Amniotic epithelial cell (primary cell): ENCODE results near the gene FUNDC1.
"Not testable (repeated sequence)": the region's sequence is repeated elsewhere in the genome, so short reads cannot be mapped to it uniquely, and the experiment has no call there.

Experiments used
- DNase-seq: peaks from one replicate; pipeline ENCODE4 v3.0.0-alpha.2; 2010; ENCODE audit warnings: low read depth

FUNDC1 gene, protein sequence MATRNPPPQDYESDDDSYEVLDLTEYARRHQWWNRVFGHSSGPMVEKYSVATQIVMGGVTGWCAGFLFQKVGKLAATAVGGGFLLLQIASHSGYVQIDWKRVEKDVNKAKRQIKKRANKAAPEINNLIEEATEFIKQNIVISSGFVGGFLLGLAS

DNA sequence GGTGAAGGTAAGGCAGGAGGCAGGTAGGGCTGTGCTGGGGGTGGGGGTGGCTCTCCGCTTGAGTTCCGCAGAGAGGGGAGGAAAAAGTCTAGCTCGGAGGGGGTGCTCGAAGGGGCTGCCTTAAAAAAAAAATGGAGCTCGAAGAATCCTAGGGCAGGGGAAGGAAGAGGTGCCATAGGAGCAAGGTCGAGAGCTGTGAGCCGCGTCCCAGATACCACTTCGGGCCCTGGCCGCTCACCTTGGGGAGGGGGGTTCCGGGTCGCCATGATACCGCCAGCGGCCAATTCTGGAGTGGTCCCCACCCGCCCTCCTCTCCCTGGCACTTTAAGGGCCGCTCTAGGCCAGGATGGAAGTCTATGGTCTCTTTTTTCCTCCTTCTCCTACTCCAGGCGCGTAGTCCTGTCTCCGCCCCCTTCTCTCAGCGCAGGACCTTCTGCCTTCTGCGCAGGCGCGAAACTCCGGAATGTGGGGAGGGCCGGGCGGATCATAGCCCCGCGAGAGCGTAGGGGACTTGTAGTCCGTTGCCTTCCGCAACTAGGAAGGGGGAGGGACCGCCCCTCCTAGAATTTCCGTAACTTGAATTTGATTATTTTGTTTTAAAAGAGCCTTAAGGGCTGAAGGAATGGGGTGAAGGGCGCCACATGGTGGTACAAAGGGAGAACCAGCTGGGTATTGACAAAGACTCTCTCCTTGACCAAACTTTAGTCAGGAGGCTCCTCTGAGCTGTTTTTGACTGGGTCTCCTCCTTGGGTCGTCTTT, at the start of gene FUNDC1:
FUNDC1 (minus strand) TSS at position 293 of the 759 bp plus-strand sequence; CDS start at position 266, 27 bp downstream.
- peak; percentile 89 for DNase-seq

DNA sequence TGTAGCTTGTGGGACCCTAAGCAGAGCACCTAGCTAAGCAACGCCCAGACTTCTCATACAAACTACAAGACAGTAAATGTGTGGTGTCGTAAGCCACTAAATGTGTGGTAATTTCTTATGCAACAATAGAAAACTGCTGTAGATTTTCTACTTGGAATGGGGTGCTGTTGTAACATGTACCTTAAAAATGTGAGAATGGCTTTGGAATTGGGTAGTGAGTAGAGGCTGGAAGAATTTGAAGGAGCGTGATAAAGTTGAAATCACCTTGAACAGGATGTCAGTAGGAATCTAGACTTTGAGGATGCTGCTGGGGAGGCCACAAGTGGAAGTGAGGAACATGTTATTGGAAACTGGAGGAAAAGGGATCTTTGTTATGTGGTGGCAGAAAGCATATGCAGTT, 43.2 kb upstream of the FUNDC1 start:
- peak; percentile 2 for DNase-seq

DNA sequence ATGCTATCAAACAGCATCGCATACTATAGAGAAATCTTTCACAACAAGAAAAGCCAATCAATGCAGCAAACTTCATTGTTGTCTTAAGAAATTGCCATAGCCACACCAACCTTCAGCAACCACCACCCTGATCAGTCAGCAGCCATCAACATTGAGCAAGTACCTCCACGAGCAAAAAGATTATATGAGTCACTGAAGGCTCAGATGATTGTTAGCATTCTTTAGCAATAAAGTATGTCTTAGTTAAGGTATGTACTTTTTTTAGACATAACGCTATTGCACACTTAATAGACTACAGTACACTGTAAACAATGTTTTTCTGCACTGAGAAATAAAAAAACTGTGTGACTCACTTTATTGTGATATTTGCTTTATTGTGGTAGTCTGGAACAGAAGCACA, 37.8 kb upstream of the FUNDC1 start:
- peak; percentile 83 for DNase-seq

DNA sequence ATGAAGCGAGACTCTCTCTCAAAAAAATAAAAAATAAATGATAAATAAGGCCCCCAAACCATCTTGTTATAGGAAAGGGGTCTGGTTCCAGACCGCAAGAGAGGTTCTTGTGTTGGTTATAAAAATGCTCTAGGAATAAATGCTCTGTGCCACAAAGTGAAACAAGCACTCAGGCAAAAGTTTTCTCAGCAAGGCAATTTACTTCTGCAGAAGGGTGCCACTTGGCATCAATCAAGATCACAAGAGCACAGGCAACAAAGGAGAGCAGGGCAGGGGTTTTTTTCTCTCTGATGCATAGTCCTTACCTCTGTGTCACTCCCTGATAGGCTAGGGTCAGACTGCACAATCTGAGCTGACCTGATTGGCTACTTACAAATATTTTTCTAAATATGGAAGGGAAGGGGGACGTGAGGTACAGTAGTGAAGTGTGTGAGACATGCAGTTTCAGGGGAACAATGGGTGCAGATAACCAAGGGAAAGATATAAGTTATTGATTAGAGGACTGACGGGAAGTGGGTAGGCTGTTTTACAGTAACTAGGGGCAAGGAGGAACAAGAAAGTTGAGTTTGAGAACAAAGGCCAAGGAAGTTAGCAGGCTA, 29.8 kb upstream of the FUNDC1 start:
- no peak for DNase-seq

DNA sequence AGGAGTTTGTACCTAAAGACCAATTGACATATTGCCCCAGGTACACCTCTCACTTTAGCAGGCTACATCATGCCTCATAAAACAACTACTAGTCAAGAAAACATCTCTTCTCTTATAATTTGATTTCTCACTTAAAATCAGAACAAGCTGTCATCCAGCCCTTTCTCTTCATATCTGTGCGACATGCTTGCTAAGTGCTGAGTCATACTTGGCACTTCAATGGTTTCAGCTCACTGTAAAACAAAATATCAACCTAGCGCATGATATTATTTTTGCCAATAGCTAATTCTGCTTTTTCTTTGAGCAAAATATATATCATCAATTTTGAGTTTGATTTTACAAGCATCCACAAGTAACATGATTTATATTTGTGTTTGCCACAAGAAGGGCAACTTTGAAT, 27.9 kb upstream of the FUNDC1 start:
- peak; percentile 5 for DNase-seq

DNA sequence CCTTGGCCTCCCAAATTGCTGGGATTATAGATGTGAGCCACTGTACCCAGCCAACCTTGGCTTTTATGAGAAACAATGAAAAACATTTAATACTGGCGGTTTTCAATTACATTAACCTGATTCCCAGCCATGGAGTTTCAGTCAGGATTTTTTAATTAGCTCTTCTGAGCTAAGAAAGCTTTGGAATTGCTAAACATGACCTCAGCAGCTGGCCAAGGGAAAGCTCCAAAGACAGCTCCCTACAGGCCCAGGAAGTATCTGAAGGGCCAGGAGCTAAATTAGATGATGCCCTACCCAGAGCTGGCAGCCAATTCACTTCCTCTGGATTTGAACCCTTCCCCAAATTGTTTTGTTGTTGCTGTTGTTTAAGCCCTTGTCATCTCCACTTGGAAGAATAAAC, 26.5 kb upstream of the FUNDC1 start:
- no peak for DNase-seq

DNA sequence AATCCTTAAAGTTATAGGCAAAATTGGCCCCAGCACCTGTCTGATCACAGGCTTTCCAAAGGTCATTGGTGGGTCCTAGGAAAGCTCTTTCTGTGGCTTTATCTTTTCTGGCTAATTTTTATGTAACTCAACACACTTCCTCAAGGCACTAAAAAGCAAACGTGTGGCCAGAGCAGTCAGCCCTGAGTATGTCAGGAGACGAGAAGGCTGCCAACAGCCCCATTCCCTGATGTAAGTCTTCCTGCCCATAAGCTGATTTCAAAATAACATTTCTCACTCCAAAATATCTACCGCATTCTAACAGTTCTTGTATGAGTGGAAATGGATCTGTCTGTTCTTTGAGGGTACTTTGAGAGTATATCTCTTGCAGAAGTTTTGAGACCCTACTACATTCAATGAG, 25.5 kb upstream of the FUNDC1 start:
- peak; percentile 2 for DNase-seq

DNA sequence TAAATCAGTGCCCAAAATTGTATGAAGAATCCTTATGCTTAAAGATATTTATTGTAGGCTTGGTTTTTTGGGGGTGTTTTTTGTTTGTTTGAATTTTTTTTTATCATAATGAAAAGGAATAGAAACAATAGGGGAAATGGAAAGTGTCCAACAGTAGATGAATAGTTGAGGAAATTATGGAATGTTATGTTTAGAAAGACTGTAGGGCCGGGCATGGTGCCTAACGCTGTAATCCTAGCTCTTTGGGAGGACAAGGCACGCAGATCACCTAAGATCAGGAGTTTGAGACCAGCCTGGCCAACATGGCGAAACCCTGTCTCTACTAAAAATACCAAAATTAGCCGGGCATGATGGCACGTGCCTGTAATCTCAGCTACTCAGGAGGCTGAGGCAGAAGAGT, 19.2 kb upstream of the FUNDC1 start:
- not testable (repeated sequence) for DNase-seq

DNA sequence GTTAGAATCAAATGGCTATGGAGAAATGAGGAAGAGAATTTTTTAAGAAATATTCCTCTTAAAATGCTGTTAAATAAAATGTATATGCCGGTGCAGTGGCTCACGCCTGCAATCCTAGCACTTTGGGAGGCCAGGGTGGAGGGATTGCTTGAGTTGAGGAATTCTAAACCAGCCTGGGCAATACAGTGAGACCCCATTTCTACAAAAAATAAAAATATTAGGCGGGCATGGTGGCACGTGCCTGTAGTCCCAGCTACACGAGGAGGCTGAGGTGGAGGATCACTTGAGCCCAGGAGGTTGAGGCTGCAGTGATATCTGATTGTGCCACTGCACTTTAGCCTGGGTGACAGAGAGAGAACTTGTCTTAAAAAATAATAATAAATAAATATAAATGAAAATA, 7.9 kb upstream of the FUNDC1 start:
- DNase-seq: no peak

DNA sequence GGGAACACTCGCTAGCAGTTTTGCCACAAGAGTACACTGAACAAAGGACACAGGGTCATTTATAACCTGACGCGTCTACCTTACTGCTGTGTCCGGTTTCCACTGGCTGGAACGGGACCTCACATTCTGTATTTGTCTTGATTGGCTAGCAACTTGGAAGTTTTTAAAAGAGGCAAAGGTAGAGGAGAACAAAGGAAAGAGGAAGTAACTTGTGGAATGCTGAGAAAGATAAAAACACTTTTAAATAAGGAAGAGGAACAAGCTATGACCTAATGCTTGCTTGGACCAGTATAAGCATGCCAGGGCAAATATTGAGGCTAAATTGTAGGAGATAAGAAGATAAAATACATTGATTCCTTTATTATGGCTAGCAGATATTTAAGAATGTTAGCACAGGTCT, 2.8 kb upstream of the FUNDC1 start:
- DNase-seq: not testable (repeated sequence)

DNA sequence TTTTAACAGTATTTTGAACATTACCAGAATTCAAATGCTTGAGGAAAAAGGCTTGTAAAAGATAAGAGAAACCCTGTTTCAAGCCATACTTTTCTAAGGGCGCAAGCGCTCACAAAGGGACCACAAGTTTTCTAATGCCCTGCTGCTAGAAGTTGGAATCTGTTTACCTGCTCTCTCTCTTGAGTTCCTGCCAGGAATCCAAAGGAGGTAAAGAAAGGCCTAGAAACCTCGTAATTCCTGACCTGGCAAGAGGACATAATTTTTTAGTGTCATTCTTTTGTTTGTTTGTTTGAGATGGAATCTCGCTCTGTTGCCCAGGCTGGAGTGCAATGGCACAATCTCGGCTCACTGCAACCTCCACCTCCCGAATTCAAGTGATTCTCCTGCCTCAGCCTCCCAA, 1.4 kb upstream of the FUNDC1 start:
- DNase-seq: no peak

DNA sequence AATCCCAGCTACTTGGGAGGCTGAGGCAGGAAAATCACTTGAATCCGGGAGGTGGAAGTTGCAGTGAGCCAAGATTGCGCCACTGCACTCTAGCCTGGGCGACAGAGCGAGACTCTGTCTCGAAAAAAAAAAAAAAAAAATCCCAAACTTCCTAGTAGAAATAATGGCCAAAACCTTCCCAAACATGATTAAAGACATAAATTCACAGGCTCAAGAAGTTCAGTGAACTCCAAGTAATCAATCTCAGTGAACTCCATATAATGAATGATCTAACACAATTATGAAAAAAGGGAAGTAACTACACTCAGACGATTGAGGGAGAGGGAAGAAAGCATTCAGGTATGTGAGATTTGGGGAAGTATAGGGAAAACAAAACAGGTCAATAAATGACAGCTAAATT, 6.5 kb downstream of the FUNDC1 start:
- no peak for DNase-seq

DNA sequence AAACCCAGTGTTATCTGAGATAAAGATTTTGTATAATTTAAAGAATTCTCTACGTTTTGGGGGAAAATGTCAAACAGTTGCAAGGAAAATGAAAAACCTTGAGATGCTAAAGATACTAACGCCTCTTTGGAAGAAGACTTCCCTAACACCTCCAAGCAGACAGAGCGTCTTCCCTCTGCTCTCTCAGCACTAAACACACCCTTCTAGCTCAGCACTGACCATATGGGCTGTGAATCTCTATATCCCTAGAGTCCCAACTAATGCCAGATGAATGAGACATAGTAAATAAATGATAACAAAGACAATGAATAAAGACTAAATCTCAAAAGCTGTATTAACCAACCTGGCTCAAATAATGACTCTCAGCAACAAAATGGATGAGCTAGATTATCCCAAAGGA, 13.3 kb downstream of the FUNDC1 start:
- DNase-seq: no peak

DNA sequence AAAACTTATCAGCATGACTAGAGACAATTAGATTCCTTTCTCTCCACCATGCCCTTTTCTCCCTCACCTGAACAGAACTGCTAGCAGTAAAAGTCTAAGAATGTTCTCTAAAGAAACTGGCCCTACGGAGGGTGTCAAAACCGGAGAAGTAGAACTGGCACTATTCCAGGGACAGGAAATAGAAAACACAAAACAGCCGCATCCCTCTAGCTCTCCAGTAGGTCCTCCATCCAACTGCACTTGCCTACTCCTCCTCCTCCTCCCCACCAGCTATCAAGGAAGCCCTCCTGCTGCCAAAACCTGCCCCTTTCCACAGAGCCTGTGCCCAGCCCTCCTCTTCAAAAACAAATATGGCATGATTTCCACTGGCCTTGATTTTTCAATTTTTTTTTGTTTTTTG, 28.4 kb downstream of the FUNDC1 start:
- DNase-seq: no peak

DNA sequence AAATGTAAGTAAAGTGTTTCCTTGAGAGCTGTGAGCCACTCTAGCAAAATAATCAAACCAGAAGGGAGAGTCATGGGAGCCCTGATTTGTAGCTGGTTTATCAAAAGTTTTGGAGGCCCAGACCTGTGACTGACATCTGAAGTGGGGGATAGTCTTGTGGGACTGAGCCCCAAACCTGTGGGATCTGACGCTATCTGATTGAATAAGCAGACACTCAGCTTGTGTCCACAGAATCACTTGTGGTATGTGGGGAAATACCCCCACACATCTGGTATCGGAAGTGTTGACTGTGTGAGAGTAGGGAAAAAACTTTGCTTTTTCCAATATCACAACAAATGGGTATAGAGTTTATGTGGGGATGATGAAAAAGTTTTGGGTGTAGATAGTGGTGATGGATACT, 35.4 kb downstream of the FUNDC1 start:
- DNase-seq: no peak

DNA sequence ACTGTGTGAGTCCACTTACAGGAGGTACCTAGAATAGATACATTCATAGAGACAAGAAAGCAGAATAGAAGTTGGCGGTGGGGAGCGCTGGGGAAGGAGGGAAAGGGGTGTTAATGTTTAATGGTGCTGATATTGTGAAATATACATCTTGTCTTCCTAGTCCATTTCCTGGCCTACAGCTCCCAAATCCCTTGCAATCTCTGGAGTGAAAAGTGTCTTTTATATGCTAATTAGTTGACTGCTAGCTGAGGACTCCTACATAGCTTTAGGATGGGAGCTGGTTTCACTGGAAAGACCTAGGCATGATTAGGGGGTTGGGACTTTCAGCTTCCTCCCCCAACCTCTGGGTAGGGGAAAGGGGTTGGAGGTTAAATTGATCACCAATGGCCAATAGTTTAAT, 36.0 kb downstream of the FUNDC1 start:
- no peak for DNase-seq

DNA sequence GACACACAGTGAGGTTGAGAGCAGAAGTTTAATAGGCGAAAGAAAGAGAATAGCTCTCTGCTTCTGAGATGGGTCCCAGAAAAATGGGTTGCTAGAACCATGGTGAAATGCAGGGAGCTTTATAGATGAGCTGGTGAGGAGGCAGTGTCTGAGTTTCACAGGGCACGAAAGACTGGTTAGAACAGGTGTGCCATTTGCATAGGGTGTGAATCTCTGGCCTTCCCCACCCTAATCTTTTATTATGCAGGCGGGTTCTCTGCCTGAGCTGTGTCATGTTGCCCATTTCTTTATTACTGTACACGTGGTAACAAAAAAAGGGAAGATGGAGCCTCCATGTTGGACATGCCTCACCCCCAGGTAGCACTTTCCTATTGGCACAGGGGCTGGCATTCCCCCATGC, 39.1 kb downstream of the FUNDC1 start:
- DNase-seq: no peak

DNA sequence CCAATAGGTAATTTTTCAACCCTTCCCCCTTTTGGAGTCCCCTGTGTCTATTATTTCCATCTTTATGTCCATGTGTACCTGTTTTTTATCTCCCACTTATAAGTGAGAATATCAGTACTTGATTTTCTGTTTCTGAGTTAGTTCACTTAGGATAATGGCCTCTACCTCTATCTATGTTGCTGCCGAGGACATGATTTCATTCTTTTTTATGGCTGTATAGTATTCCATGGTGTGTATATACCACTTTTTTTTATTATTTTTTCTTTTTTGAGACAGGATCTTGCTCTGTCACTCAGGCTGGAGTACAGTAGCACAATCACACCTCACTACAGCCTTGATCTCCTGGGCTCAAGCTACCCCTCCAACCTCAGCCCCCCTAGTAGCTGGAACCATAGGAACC, 47.6 kb downstream of the FUNDC1 start:
- no peak for DNase-seq

DNA sequence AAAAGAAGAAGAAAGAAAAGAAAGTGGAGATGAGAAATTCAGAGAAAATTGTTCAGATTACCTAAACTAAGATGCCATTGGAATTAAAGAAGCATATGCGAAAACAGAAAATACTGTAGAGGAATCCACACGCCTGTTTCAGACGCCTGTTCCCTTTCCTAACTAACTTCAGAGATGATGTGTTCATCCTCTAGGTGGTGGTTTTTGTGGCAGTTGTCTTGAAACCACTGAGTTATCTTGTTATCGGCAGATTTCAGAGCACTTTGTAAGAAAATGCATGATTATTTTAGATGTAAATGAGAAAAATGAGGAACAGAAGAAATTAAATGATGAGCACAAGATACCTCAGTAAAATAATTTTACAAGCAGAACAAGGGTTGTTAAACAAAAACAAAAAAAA, 48.3 kb downstream of the FUNDC1 start:
- no peak for DNase-seq

DNA sequence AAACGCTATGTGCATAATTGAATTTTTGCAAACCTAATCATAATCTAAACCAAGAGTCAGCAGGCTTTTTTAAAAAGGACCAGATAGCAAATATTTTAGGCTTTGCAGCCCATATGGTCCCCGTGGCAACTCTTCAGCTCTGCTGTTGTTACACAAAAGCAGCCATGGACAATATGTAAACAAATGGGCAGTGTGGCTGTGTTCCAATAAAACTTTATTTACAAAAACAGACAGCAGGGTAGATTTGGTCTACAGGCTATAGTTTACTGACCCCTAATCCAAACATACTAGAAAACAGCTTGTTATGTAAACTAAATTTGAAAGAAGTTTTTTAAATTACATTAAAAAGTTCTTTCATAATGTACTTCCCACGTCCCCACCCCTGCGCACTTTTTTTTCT, 53.1 kb downstream of the FUNDC1 start:
- no peak for DNase-seq

DNA sequence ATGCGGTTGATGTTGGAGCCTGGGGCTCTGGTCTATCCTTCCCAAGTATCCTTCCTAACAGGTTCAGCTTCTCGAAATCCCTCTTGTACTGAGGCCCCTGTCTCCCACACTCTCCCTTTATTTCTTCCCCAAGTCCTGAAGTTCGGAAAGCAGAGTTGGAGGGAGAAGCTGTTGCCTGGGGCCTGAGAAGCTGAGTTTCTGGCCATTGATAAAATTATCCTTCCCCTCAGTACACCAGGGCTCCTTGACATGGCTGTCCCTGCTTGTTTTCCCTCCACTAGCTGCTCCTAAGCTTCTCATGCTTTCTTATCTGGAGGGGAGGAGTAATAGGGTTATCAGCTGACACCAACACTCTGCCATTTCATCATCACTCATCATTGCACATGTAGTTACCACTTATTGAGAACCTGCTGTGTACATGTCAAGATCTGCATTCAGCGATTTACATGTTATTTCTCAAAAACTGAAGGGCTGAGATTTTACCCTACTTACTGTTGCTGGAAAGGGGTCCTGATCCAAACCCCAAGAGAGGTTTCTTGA, 58.0 kb downstream of the FUNDC1 start:
- peak; percentile 3 for DNase-seq

DNA sequence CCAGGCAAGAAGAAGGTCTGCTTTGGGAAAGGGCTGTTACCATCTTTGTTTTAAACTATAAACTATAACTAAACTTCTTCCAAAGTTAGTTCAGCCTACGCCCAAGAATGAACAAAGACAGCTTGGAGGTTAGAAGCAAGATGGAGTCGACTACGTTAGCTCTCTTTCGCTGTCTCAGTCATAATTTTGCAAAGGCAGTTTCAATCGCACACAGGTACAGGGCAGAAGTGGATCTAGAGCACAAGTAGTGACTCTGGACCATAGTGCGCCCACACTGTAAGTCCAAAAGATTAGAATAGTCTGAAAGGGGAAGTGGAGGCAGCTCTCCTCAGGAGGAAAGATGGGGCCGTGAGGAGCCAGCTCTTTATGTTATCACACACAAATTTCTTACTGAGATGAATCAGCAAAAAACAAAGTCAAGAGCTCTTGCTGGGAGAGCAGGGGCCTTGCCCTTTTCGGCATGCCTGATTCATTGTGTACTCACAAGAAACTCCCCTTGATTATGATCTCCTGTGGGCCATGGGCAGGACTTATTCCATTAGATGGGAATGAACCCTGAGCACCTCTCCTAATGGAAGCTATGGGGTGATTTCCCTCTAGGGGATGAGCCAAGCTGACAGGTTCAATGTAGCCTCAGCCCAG, 58.6 kb downstream of the FUNDC1 start:
- DNase-seq: peak; percentile 5

DNA sequence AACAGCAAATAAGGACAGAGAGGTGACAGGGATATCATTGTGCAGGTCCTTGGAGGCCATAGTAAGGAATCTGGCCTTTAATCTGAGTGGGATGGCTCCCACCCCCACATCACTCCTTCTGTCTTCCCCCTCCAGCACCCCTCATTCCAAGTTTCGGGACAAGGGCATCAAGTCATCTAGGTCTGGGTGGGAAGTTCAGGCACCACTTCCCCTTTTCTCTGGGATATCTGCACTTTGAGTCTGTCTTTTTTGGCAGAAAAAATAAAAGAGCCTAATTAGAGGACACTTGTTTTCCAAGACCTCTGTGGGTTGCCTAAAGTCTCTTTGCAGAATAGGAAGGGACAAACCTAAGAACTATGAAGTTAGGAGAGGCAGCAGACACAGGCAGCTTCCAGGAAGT, 60.1 kb downstream of the FUNDC1 start:
- DNase-seq: no peak
